HepG2 (cell line): ENCODE results near the gene ATG2A. TPM values are rescaled to one million over a fixed set of nuclear protein-coding genes. Genes with fewer than 3 reads are reported as not detected.

ENCODE experiments used
- BRCA1 ChIP-seq: sonication (generic); formaldehyde crosslinking; IDR thresholded peaks from 2 replicates; pipeline ENCODE4 v1.4.0; 2020; ENCODE audit warnings: missing genetic modification reagents
- CC2D1A ChIP-seq: sonication (generic); formaldehyde crosslinking; IDR thresholded peaks from 2 replicates; pipeline ENCODE4 v1.8.1; 2023; ENCODE audit warnings: mild to moderate bottlenecking, missing genetic modification reagents
- CENPX ChIP-seq: sonication (generic); formaldehyde crosslinking; IDR thresholded peaks from 2 replicates; pipeline ENCODE4 v1.9.0; 2021; ENCODE audit warnings: mild to moderate bottlenecking, missing genetic modification reagents, moderate library complexity
- DNMT1 ChIP-seq: sonication (generic); formaldehyde crosslinking; IDR thresholded peaks from 2 replicates; pipeline ENCODE4 v1.5.1; 2020; ENCODE audit warnings: mild to moderate bottlenecking, missing genetic modification reagents
- FOXM1 ChIP-seq: sonication (generic); formaldehyde crosslinking; IDR thresholded peaks from 2 replicates; pipeline ENCODE4 v1.5.0; 2020; ENCODE audit warnings: missing genetic modification reagents
- HDAC6 ChIP-seq: fragments of 200-600 bp; sonication (generic); IDR thresholded peaks from 2 replicates; pipeline ENCODE4 v1.7.0; 2017; ENCODE audit warnings: mild to moderate bottlenecking, antibody characterized with exemption, low read length, low read depth
- MYPOP ChIP-seq: sonication (generic); formaldehyde crosslinking; IDR thresholded peaks from 2 replicates; pipeline ENCODE4 v1.8.1; 2023; ENCODE audit warnings: mild to moderate bottlenecking, moderate library complexity, missing genetic modification reagents
- NR3C1 ChIP-seq: sonication (generic); formaldehyde crosslinking; IDR thresholded peaks from 2 replicates; pipeline ENCODE4 v1.4.0; 2020; ENCODE audit warnings: missing genetic modification reagents
- RBM22 ChIP-seq: fragments of 200-400 bp; formaldehyde crosslinking; optimal IDR thresholded peaks from 2 replicates; pipeline ENCODE3; 2017; ENCODE audit warnings: mild to moderate bottlenecking, low read length, moderate library complexity
- THAP7 ChIP-seq: sonication (generic); formaldehyde crosslinking; IDR thresholded peaks from 2 replicates; pipeline ENCODE4 v1.8.1; 2023; ENCODE audit warnings: mild to moderate bottlenecking, missing genetic modification reagents
- U2AF2 ChIP-seq: fragments of 200-400 bp; formaldehyde crosslinking; IDR thresholded peaks from 2 replicates; pipeline ENCODE4 v1.6.1; 2017; ENCODE audit warnings: low read depth, mild to moderate bottlenecking, low read length
- UBTF ChIP-seq: sonication (generic); formaldehyde crosslinking; IDR thresholded peaks from 2 replicates; pipeline ENCODE4 v1.4.0; 2020; ENCODE audit warnings: mild to moderate bottlenecking, missing genetic modification reagents
- ZNF282 ChIP-seq: fragments of 450-650 bp; IDR thresholded peaks from 2 replicates; pipeline ENCODE4 v1.6.1; 2018; ENCODE audit not compliant: partially characterized antibody
- ZNF292 ChIP-seq: sonication (generic); formaldehyde crosslinking; IDR thresholded peaks from 2 replicates; pipeline ENCODE4 v1.8.1; 2022; ENCODE audit warnings: mild to moderate bottlenecking, low read depth, missing genetic modification reagents, borderline replicate concordance
- ZNF329 ChIP-seq: sonication (generic); formaldehyde crosslinking; IDR thresholded peaks from 2 replicates; pipeline ENCODE4 v1.9.0; 2021; ENCODE audit warnings: low read depth, mild to moderate bottlenecking, missing genetic modification reagents
- ZNF646 ChIP-seq: sonication (generic); formaldehyde crosslinking; IDR thresholded peaks from 2 replicates; pipeline ENCODE4 v1.9.0; 2021; ENCODE audit warnings: mild to moderate bottlenecking, missing genetic modification reagents
- ZNF703 ChIP-seq: sonication (generic); formaldehyde crosslinking; IDR thresholded peaks from 2 replicates; pipeline ENCODE4 v1.5.1; 2020; ENCODE audit warnings: missing genetic modification reagents, mild to moderate bottlenecking, moderate library complexity, borderline replicate concordance
- ZNF792 ChIP-seq: IDR thresholded peaks from 2 replicates; pipeline ENCODE4 v1.6.1; 2016
- ZNF841 ChIP-seq: sonication (generic); formaldehyde crosslinking; IDR thresholded peaks from 2 replicates; pipeline ENCODE4 v1.8.1; 2023; ENCODE audit warnings: missing genetic modification reagents, borderline replicate concordance
- ZSCAN12 ChIP-seq: sonication (generic); formaldehyde crosslinking; IDR thresholded peaks from 2 replicates; pipeline ENCODE4 v1.9.0; 2021; ENCODE audit warnings: mild to moderate bottlenecking, missing genetic modification reagents
- ZSCAN30 ChIP-seq: sonication (generic); formaldehyde crosslinking; IDR thresholded peaks from 2 replicates; pipeline ENCODE4 v1.5.0; 2020; ENCODE audit warnings: mild to moderate bottlenecking, missing genetic modification reagents
- polyA plus RNA-seq, 8 experiments: library from polyadenylated mRNA; depleted of rRNA in 3 of 8; stranded (reverse) in 7 of 8; unstranded in 1 of 8; fragments of >200 nt; fragmentation: Illumina TruSeq in 4 of 8; extraction: Trizol in 4 of 8; gene quantifications; 2 replicates each; pipeline versions ENCODE4 v1.2.1 to v1.2.3, GENCODE V29; 2011 to 2016; ENCODE audit warnings: low read depth in 4 of 8, missing spikeins in 1 of 8, mixed read lengths in 1 of 8; ENCODE audit not compliant: insufficient read depth in 1 of 8
- total RNA-seq, 5 experiments: library from RNA; depleted of rRNA; stranded (reverse); fragments of >200 nt; fragmentation: Illumina TruSeq; extraction: Trizol; gene quantifications; 2 replicates each; pipeline ENCODE4 v1.2.3, GENCODE V29; 2016; ENCODE audit warnings: low read depth in 1 of 5

ATG2A gene
- total and polyA plus RNA-seq, 2 of the 13 experiments (the other 11 are each of a cell fraction or from before 2014, with no cell fraction given) = 6.7 to 8.0 TPM

GRCh38 chr11:64887757-64888405 is 29.1 kb downstream of the ATG2A start (continued):
- TF ChIP-seq ZNF646 = no peak
- no peak for TF ChIP-seq ZNF282
- no peak for TF ChIP-seq NR3C1 (CRISPR knock-in tag)
- TF ChIP-seq ZNF703 (CRISPR knock-in tag) = no peak
- no peak for TF ChIP-seq U2AF2
- peak; percentile 62 for TF ChIP-seq UBTF
- TF ChIP-seq ZNF329 = no peak
- TF ChIP-seq FOXM1 (CRISPR knock-in tag) = no peak
- TF ChIP-seq HDAC6 = no peak
- TF ChIP-seq BRCA1 = no peak
- no peak for TF ChIP-seq CC2D1A
- TF ChIP-seq RBM22 = peak; percentile 78
- TF ChIP-seq ZNF841 = no peak
- no peak for TF ChIP-seq MYPOP (CRISPR knock-in tag)
- TF ChIP-seq ZNF792 (CRISPR knock-in tag) = 0 out of 2 replicates have a peak, but pooled peaks have one; percentile 11
- no peak for TF ChIP-seq DNMT1 (CRISPR knock-in tag)
- no peak for TF ChIP-seq ZSCAN12
- TF ChIP-seq THAP7 (CRISPR knock-in tag) = no peak
- no peak for TF ChIP-seq ZSCAN30 (CRISPR knock-in tag)
- TF ChIP-seq ZNF292 = no peak
- no peak for TF ChIP-seq CENPX (CRISPR knock-in tag)
